ENCODE results near the gene FBXL17.

- TF ChIP-seq ZFX (IDR thresholded peaks at IDR 0.05; ENCODE audit: borderline replicate concordance) (no peak), CTCF (IDR thresholded peaks at IDR 0.05) (no peak)
Observed at GRCh38 chr5:108212775-108213346, 169.0 kb downstream of the FBXL17 start.

All from 22Rv1 (cell line).